K562 (cell line): ENCODE results near the gene METAP1D. TPM values are rescaled to one million over a fixed set of nuclear protein-coding genes. Genes with fewer than 3 reads are reported as not detected.

ENCODE experiments used
- CC2D1A ChIP-seq: fragments of 450-650 bp; IDR thresholded peaks from 2 replicates; pipeline ENCODE4 v1.6.1; 2017; ENCODE audit warnings: mild to moderate bottlenecking
- DEAF1 ChIP-seq: fragments of 450-650 bp; formaldehyde crosslinking; IDR thresholded peaks from 2 replicates; pipeline ENCODE4 v1.4.0; 2020; ENCODE audit warnings: mild to moderate bottlenecking, moderate library complexity
- EGR1 ChIP-seq: fragments of 450-650 bp; conservative IDR thresholded peaks from 2 replicates; pipeline ENCODE4 v1.6.1; 2017; ENCODE audit warnings: mild to moderate bottlenecking
- KAT2B ChIP-seq: IDR thresholded peaks from one replicate; pipeline ENCODE4 v1.6.1; 2012; ENCODE audit warnings: low read depth, mild to moderate bottlenecking, control low read depth, inconsistent platforms, low read length, moderate library complexity
- KAT8 ChIP-seq: fragments of 450-650 bp; IDR thresholded peaks from 2 replicates; pipeline ENCODE4 v1.6.1; 2016; ENCODE audit warnings: low read depth, mild to moderate bottlenecking
- KDM5B ChIP-seq: fragments of 200-600 bp; sonication (generic); IDR thresholded peaks from 2 replicates; pipeline ENCODE4 v1.6.1; 2012; ENCODE audit warnings: low read depth, mild to moderate bottlenecking, moderate library complexity, low read length, control low read depth, inconsistent platforms; ENCODE audit not compliant: insufficient replicate concordance
- KLF16 ChIP-seq: IDR thresholded peaks from 2 replicates; pipeline ENCODE4 v1.6.1; 2016; ENCODE audit warnings: antibody characterized with exemption
- KLF6 ChIP-seq: fragments of 250-450 bp; sonication (Bioruptor Pico); IDR thresholded peaks from 2 replicates; pipeline ENCODE4 v1.4.0; 2020; ENCODE audit warnings: mild to moderate bottlenecking, moderate library complexity, borderline replicate concordance
- MIER1 ChIP-seq: fragments of 450-650 bp; IDR thresholded peaks from 2 replicates; pipeline ENCODE4 v1.6.1; 2016; ENCODE audit warnings: antibody characterized with exemption, mild to moderate bottlenecking, low read depth
- RAD21 ChIP-seq, 2 experiments: fragments of 250-450 bp in 1 of 2; fragments of 450-650 bp in 1 of 2; sonication (Bioruptor Pico) in 1 of 2; formaldehyde crosslinking in 1 of 2; IDR thresholded peaks in 1 of 2; conservative IDR thresholded peaks in 1 of 2; 2 replicates each; pipeline versions ENCODE4 v1.4.0 to v1.8.0; 2020 to 2022; ENCODE audit warnings: mild to moderate bottlenecking in 2 of 2, moderate library complexity in 1 of 2
- STAT6 ChIP-seq: sonication (generic); formaldehyde crosslinking; IDR thresholded peaks from 2 replicates; pipeline ENCODE4 v1.8.1; 2023; ENCODE audit warnings: mild to moderate bottlenecking, missing genetic modification reagents
- THAP7 ChIP-seq: fragments of 250-450 bp; sonication (Bioruptor Pico); IDR thresholded peaks from 2 replicates; pipeline ENCODE4 v1.5.0; 2021
- THRA ChIP-seq: fragments of 450-650 bp; IDR thresholded peaks from 2 replicates; pipeline ENCODE4 v1.6.1; 2017; ENCODE audit warnings: mild to moderate bottlenecking, moderate library complexity
- WHSC1 ChIP-seq: IDR thresholded peaks from one replicate; pipeline ENCODE4 v1.6.1; 2012; ENCODE audit warnings: low read length, control low read depth, inconsistent platforms
- ZBTB2 ChIP-seq: fragments of 450-650 bp; IDR thresholded peaks from 2 replicates; pipeline ENCODE4 v1.6.1; 2016; ENCODE audit warnings: antibody characterized with exemption
- ZNF282 ChIP-seq: sonication (generic); formaldehyde crosslinking; IDR thresholded peaks from 2 replicates; pipeline ENCODE4 v1.8.1; 2023; ENCODE audit warnings: missing genetic modification reagents
- ZNF354B ChIP-seq: fragments of 250-450 bp; sonication (Bioruptor Pico); IDR thresholded peaks from 2 replicates; pipeline ENCODE4 v1.4.0; 2020
- ZNF512 ChIP-seq: IDR thresholded peaks from 2 replicates; pipeline ENCODE4 v1.6.1; 2016; ENCODE audit warnings: missing genetic modification characterization, missing compliant biosample characterization
- polyA plus RNA-seq, 8 experiments: library from polyadenylated mRNA; depleted of rRNA in 4 of 8; stranded (reverse) in 5 of 8; unstranded in 3 of 8; fragments of >200 nt; fragmentation: Nextera tagmentation in 2 of 8; fragmentation: Illumina TruSeq in 1 of 8; extraction: Ambion mirVana in 2 of 8; extraction: Trizol in 1 of 8; gene quantifications; 2 replicates each; pipeline versions ENCODE4 v1.2.1 to v1.2.3, GENCODE V29; 2011 to 2014; ENCODE audit warnings: inconsistent platforms in 1 of 8, missing spikeins in 1 of 8
- total RNA-seq, 7 experiments: library from RNA; depleted of rRNA in 6 of 7; stranded (reverse); fragments of >200 nt in 6 of 7; fragmentation: Illumina TruSeq in 2 of 7; extraction: Trizol in 2 of 7; gene quantifications; 2 replicates each; pipeline versions ENCODE4 v1.2.1 to v1.2.3, GENCODE V29; 2011 to 2021; ENCODE audit warnings: low replicate concordance in 1 of 7

The METAP1D gene
- total and polyA plus RNA-seq, 9 of the 15 experiments (the other 6 are each of a cell fraction or from before 2014, with no cell fraction given), result 8.0 to 23.4 (median 15.7) TPM

- no peak for TF ChIP-seq KDM5B
- TF ChIP-seq THAP7 (CRISPR knock-in tag), result no peak
- no peak for TF ChIP-seq CC2D1A
- no peak for TF ChIP-seq KLF16
- no peak for TF ChIP-seq WHSC1
- no peak for TF ChIP-seq KAT8
- no peak for TF ChIP-seq KLF6 (CRISPR knock-in tag)
- peak; percentile 48; the same call in 1 of the 2 replicates for TF ChIP-seq MIER1
- no peak for TF ChIP-seq EGR1
- no peak for TF ChIP-seq ZNF282 (CRISPR knock-in tag)
- TF ChIP-seq THRA, result no peak
- TF ChIP-seq ZNF354B, result no peak
- peak; percentile 88 for TF ChIP-seq ZNF512
- no peak; the same call in 1 of the 2 replicates for TF ChIP-seq ZBTB2
- 0 out of 4 replicates have a peak, but pooled peaks of 1 of the 2 experiments have one; percentile 1 for TF ChIP-seq RAD21 (CRISPR knock-in tag; conservative IDR thresholded peaks at IDR 0.05 in 1 of 2, IDR thresholded peaks at IDR 0.05 in 1 of 2)
- TF ChIP-seq KAT2B, result no peak
- TF ChIP-seq STAT6 (CRISPR knock-in tag), result no peak
- TF ChIP-seq DEAF1 (CRISPR knock-in tag), result no peak
Observed at GRCh38 chr2:172099472-172100079, 99.8 kb downstream of the METAP1D start (continued).
